Measurements from ENCODE around the gene TMEM132D.
"Not testable (repeated sequence)": the region's sequence is repeated elsewhere in the genome, so short reads cannot be mapped to it uniquely, and the experiment has no call there.

TMEM132D gene

GRCh38 chr12:129903956-129904829, at the start of gene TMEM132D:
Gene TMEM132D (minus strand): TSS chr12:129904025.
- no peak for DNase-seq

GRCh38 chr12:129949651-129950050, 45.8 kb upstream of the TMEM132D start:
- no peak for DNase-seq

GRCh38 chr12:129941618-129942017, 37.8 kb upstream of the TMEM132D start:
- no peak for DNase-seq

GRCh38 chr12:129938089-129938488, 34.3 kb upstream of the TMEM132D start:
- DNase-seq, result no peak

- no peak for DNase-seq
Observed at GRCh38 chr12:129937426-129937825, 33.6 kb upstream of the TMEM132D start.

- DNase-seq, result no peak
Observed at GRCh38 chr12:129928643-129929042, 24.8 kb upstream of the TMEM132D start.

- DNase-seq, result no peak
Observed at GRCh38 chr12:129927316-129927900, 23.6 kb upstream of the TMEM132D start.

GRCh38 chr12:129911428-129912049, 7.7 kb upstream of the TMEM132D start:
- no peak for DNase-seq

- DNase-seq, result no peak
Observed at GRCh38 chr12:129909051-129910020, 5.5 kb upstream of the TMEM132D start.

GRCh38 chr12:129903092-129903945, 506 bp downstream of the TMEM132D start:
- DNase-seq, result no peak

GRCh38 chr12:129902371-129903091, 1.3 kb downstream of the TMEM132D start:
- no peak for DNase-seq

GRCh38 chr12:129901254-129901653, 2.6 kb downstream of the TMEM132D start:
- no peak for DNase-seq

GRCh38 chr12:129900306-129900705, 3.5 kb downstream of the TMEM132D start:
- no peak for DNase-seq

GRCh38 chr12:129899045-129899444, 4.8 kb downstream of the TMEM132D start:
- DNase-seq, result not testable (repeated sequence)

- no peak for DNase-seq
Observed at GRCh38 chr12:129893691-129894090, 10.1 kb downstream of the TMEM132D start.

- DNase-seq, result no peak
Observed at GRCh38 chr12:129887101-129887500, 16.7 kb downstream of the TMEM132D start.

GRCh38 chr12:129886541-129886940, 17.3 kb downstream of the TMEM132D start:
- DNase-seq, result no peak

- DNase-seq, result no peak
Observed at GRCh38 chr12:129885287-129885686, 18.5 kb downstream of the TMEM132D start.

- no peak for DNase-seq
Observed at GRCh38 chr12:129877411-129877810, 26.4 kb downstream of the TMEM132D start.

GRCh38 chr12:129873833-129874208, 30.0 kb downstream of the TMEM132D start:
- no peak for DNase-seq
